HCT116 (cell line): ENCODE data around the gene EPHA10. TPM values are rescaled to one million over a fixed set of nuclear protein-coding genes. Genes with fewer than 3 reads are reported as not detected.

Experiments used
- ATAC-seq: fragments of 200-7000 bp; cut with Tn5 transposase; 2 replicates; pipeline ENCODE4 v1.9.1; 2020; ENCODE audit warnings: mild to moderate bottlenecking, moderate library complexity
- BruUV-seq: library from RNA; stranded (reverse); fragments of 400-500 nt; replicated peaks from 2 replicates; lab custom pipeline; 2021; lab: Mats Ljungman, UMichigan
- CTCF ChIA-PET: fragments of 300-600 bp; sonication (Branson Sonifier 250); formaldehyde crosslinking; loops from one replicate; lab custom pipeline; 2021; ENCODE audit warnings: antibody characterized with exemption; lab: Charles Lee
- POLR2A ChIA-PET: fragments of 300-600, 350-600 bp; sonication (Branson Sonifier 250); formaldehyde crosslinking; loops from one replicate; lab custom pipeline; 2021; ENCODE audit warnings: antibody characterized with exemption; lab: Charles Lee
- RAD21 ChIA-PET, 2 experiments: fragments of 300-600 bp; sonication (Branson Sonifier 250); formaldehyde crosslinking; loops; one replicate each; lab custom pipeline; 2023; ENCODE audit warnings: low total read pairs in 2 of 2; ENCODE audit not compliant: uncharacterized antibody in 2 of 2, unreplicated experiment in 2 of 2, low non-redundant PET in 1 of 2; lab: Charles Lee
- DNase-seq: peaks from one replicate; pipeline ENCODE4 v3.0.0-alpha.2; 2010; ENCODE audit warnings: low read depth, low spot score
- H2AFZ ChIP-seq: fragments of 200-600 bp; shearing (Covaris generic), sonication (generic); 2 replicates; pipeline ENCODE4 v1.6.1; 2017; ENCODE audit warnings: low read depth, mixed run types, mixed read lengths, antibody characterized with exemption, low read length; ENCODE audit not compliant: poor library complexity, severe bottlenecking
- H3K27ac ChIP-seq: 2 replicates; pipeline ENCODE4 v1.5.1; 2012; ENCODE audit warnings: low read depth, low read length
- H3K27me3 ChIP-seq: fragments of 200-600 bp; sonication (generic); 2 replicates; pipeline ENCODE4 v1.6.1; 2016; ENCODE audit warnings: mixed run types, low read length, mixed read lengths; ENCODE audit not compliant: insufficient read depth
- H3K36me3 ChIP-seq, 2 experiments: fragments of 200-500 bp in 1 of 2; fragments of 200-600 bp in 1 of 2; sonication (Bioruptor generic) in 1 of 2; sonication (generic) in 1 of 2; 2 replicates each; pipeline versions ENCODE4 v1.5.1 to v1.6.1; 2014 to 2016; ENCODE audit warnings: low read length in 2 of 2, inconsistent platforms in 1 of 2, mixed read lengths in 1 of 2, mixed run types in 1 of 2; ENCODE audit not compliant: insufficient read depth in 2 of 2, control insufficient read depth in 1 of 2
- H3K4me1 ChIP-seq, 2 experiments: fragments of 200-600 bp in 1 of 2; sonication (generic) in 1 of 2; 2 replicates each; pipeline versions ENCODE4 v1.5.1 to v1.6.1; 2012 to 2017; ENCODE audit warnings: low read length in 2 of 2, inconsistent platforms in 1 of 2, mild to moderate bottlenecking in 1 of 2, mixed read lengths in 1 of 2, mixed run types in 1 of 2, moderate library complexity in 1 of 2; ENCODE audit not compliant: insufficient read depth in 2 of 2, control insufficient read depth in 1 of 2
- H3K4me2 ChIP-seq: fragments of 200-600 bp; sonication (generic); 2 replicates; pipeline ENCODE4 v1.6.1; 2017; ENCODE audit warnings: mixed run types, low read length, mixed read lengths
- H3K4me3 ChIP-seq, 2 experiments: fragments of 200-600 bp in 1 of 2; sonication (generic) in 1 of 2; replicated peaks in 1 of 2; 2 replicates each; pipeline ENCODE4 v1.5.1; 2011 to 2016; ENCODE audit warnings: low read length in 2 of 2, control low read depth in 1 of 2, low read depth in 1 of 2, mild to moderate bottlenecking in 1 of 2, mixed read lengths in 1 of 2, mixed run types in 1 of 2
- H3K79me2 ChIP-seq: fragments of 200-600 bp; sonication (generic); 2 replicates; pipeline ENCODE4 v1.6.1; 2017; ENCODE audit warnings: mild to moderate bottlenecking, mixed run types, low read length, moderate library complexity, mixed read lengths; ENCODE audit not compliant: insufficient read depth
- H3K9ac ChIP-seq: fragments of 200-600 bp; sonication (generic); 2 replicates; pipeline ENCODE4 v1.6.1; 2016; ENCODE audit warnings: low read length, mixed read lengths
- H3K9me2 ChIP-seq: fragments of 200-600 bp; sonication (generic), shearing (Covaris generic); 2 replicates; pipeline ENCODE4 v1.6.1; 2017; ENCODE audit warnings: mixed run types, mild to moderate bottlenecking, moderate library complexity; ENCODE audit not compliant: insufficient read depth
- H3K9me3 ChIP-seq, 2 experiments: fragments of 200-500 bp in 1 of 2; fragments of 200-600 bp in 1 of 2; sonication (Bioruptor generic) in 1 of 2; sonication (generic) in 1 of 2; 2 replicates each; pipeline ENCODE4 v1.6.1; 2014 to 2017; ENCODE audit warnings: low read length in 2 of 2, mixed read lengths in 2 of 2, inconsistent platforms in 1 of 2, low read depth in 1 of 2, mild to moderate bottlenecking in 1 of 2, mixed run types in 1 of 2, moderate library complexity in 1 of 2; ENCODE audit not compliant: control insufficient read depth in 1 of 2, insufficient read depth in 1 of 2
- H4K20me1 ChIP-seq: fragments of 200-600 bp; sonication (generic), shearing (Covaris generic); 2 replicates; pipeline ENCODE4 v1.6.1; 2017; ENCODE audit warnings: mixed run types, mild to moderate bottlenecking, moderate library complexity; ENCODE audit not compliant: insufficient read depth
- CEBPB ChIP-seq: IDR thresholded peaks from 2 replicates; pipeline ENCODE4 v1.6.1; 2012; ENCODE audit warnings: low read depth
- EGR1 ChIP-seq: IDR thresholded peaks from 2 replicates; pipeline ENCODE4 v1.6.1; 2012; ENCODE audit warnings: low read depth
- ELF1 ChIP-seq: IDR thresholded peaks from 2 replicates; pipeline ENCODE4 v1.6.1; 2012; ENCODE audit warnings: low read depth, borderline replicate concordance
- EZH2 ChIP-seq: fragments of 200-600 bp; sonication (generic); IDR thresholded peaks from 2 replicates; pipeline ENCODE4 v1.6.1; 2017; ENCODE audit warnings: antibody characterized with exemption, mixed run types
- EZH2phosphoT487 ChIP-seq: fragments of 200-600 bp; IDR thresholded peaks from 2 replicates; pipeline ENCODE4 v1.6.1; 2018; ENCODE audit warnings: antibody characterized with exemption, borderline replicate concordance
- JUND ChIP-seq: IDR thresholded peaks from 2 replicates; pipeline ENCODE4 v1.6.1; 2012
- POLR2AphosphoS5 ChIP-seq: IDR thresholded peaks from 2 replicates; pipeline ENCODE4 v1.6.1; 2011; ENCODE audit warnings: mild to moderate bottlenecking, low read depth, low read length, moderate library complexity
- RAD21 ChIP-seq: IDR thresholded peaks from 2 replicates; pipeline ENCODE4 v1.6.1; 2012; ENCODE audit warnings: low read depth, mild to moderate bottlenecking
- REST ChIP-seq: IDR thresholded peaks from 2 replicates; pipeline ENCODE4 v1.6.1; 2012; ENCODE audit warnings: low read depth
- intact Hi-C: fragments of 100-400 bp; cut with micrococcal nuclease; formaldehyde crosslinking; loops from 2 replicates; pipeline ENCODE4 v1.10.0; 2022
- total RNA-seq: library from RNA; stranded (reverse); gene quantifications from one replicate; pipeline ENCODE4 v1.2.1, GENCODE V29; 2021; ENCODE audit not compliant: unreplicated experiment

EPHA10 gene
- total RNA-seq, 1 experiment from 2014 or later = 6.5 TPM

- TF ChIP-seq REST = no peak
- TF ChIP-seq EGR1 = no peak
- no peak for TF ChIP-seq ELF1
- no peak for TF ChIP-seq EZH2
- TF ChIP-seq EZH2phosphoT487 = no peak
- no peak for TF ChIP-seq POLR2AphosphoS5
- TF ChIP-seq RAD21 = no peak
Measured at GRCh38 chr1:37731312-37732019, 33.5 kb downstream of the EPHA10 start (continued).

DNA sequence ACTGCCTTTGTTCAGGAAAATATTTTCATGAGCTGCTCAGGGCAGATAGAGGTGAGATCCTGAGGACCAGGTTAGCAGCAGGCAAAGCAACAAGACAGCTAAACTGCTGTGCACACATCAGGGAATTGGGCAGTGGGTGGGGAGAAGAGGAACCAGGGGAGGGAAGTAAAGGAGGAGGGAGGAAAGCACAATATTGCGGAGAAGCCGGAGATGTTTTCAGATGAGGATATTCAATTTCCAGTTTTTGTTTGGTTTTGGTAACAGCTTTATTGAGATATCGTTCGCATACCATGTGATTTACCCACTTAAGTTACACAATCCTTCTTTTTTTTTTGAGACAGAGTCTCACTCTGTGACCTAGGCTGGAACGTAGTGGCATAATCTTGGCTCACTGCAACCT lies 34.5 kb downstream of the EPHA10 start:
- ATAC-seq = no peak
- H3K79me2 ChIP-seq = no peaks in the 10 kb centered on the region
- intact Hi-C loops = no loop called here
- ChIA-PET CTCF (no interaction called here), POLR2A (no interaction called here)
- H3K4me2 ChIP-seq = no peak overlapping the region
- H3K9me2 ChIP-seq = no peaks in the 10 kb centered on the region
- peaks cover 0 to 5% of the 10 kb centered on the region in 2 experiments; a peak in 1 of 4 replicates for H3K4me1 ChIP-seq
- no peaks in the 10 kb centered on the region for H4K20me1 ChIP-seq
- DNase-seq = no peak
- no peak overlapping the region for H3K9ac ChIP-seq
- H3K9me3 ChIP-seq = no peaks in the 10 kb centered on the region
- TF ChIP-seq ELF1 = no peak
- TF ChIP-seq EGR1 = no peak
- TF ChIP-seq CEBPB = no peak
- TF ChIP-seq EZH2phosphoT487 = no peak
- no peak for TF ChIP-seq POLR2AphosphoS5
- no peak for TF ChIP-seq JUND
- no peak for TF ChIP-seq RAD21
- TF ChIP-seq, all 23 proteins: peak for 0
- no peaks in the 10 kb centered on the region for H3K36me3 ChIP-seq
- H3K27me3 ChIP-seq = no peaks in the 10 kb centered on the region; the same call in 1 of the 2 replicates
- RAD21 ChIA-PET = no interaction called here
- H2AFZ ChIP-seq = no peak overlapping the region
- no peak overlapping the region for H3K27ac ChIP-seq
- no TSS peak for BruUV-seq
- no peak overlapping the region for H3K4me3 ChIP-seq
